Forelimb muscle (tissue), 1 donor: ENCODE data around the gene VAMP2. TPM values are rescaled to one million over a fixed set of nuclear protein-coding genes. Genes with fewer than 3 reads are reported as not detected.
A peak's percentile ranks its signal among the peaks of the same experiment; 100 is the strongest.

Experiments used
- DNase-seq: peaks from one replicate; pipeline ENCODE4 v3.0.0-alpha.2; 2013; ENCODE audit warnings: low read depth
- polyA plus RNA-seq: library from polyadenylated mRNA; unstranded; fragments of 120-200 nt; gene quantifications from one replicate; pipeline ENCODE4 v1.2.1, GENCODE V29; 2013; ENCODE audit not compliant: insufficient read length

The VAMP2 gene
- polyA plus RNA-seq, 1 donor = 61.9 TPM

GRCh38 chr17:8143581-8144400 lies 19.0 kb downstream of the VAMP2 start:
- DNase-seq = no peak

- no peak for DNase-seq
These were observed 19.7 kb downstream of the VAMP2 start for GRCh38 chr17:8142887-8143580.

- no peak for DNase-seq
These were observed 20.4 kb downstream of the VAMP2 start for GRCh38 chr17:8142158-8142886.

GRCh38 chr17:8141741-8142140 lies 21.0 kb downstream of the VAMP2 start:
- DNase-seq = no peak

GRCh38 chr17:8141045-8141444 lies 21.7 kb downstream of the VAMP2 start:
- no peak for DNase-seq

GRCh38 chr17:8140065-8141029 lies 22.4 kb downstream of the VAMP2 start:
- no peak for DNase-seq

- peak; percentile 95 for DNase-seq
These were observed 23.9 kb downstream of the VAMP2 start for GRCh38 chr17:8138672-8139371.

GRCh38 chr17:8138374-8138671 lies 24.4 kb downstream of the VAMP2 start:
- DNase-seq = no peak

GRCh38 chr17:8137645-8138373 lies 24.9 kb downstream of the VAMP2 start:
- no peak for DNase-seq

- no peak for DNase-seq
These were observed 28.8 kb downstream of the VAMP2 start for GRCh38 chr17:8133941-8134340.

- DNase-seq = no peak
These were observed 29.3 kb downstream of the VAMP2 start for GRCh38 chr17:8133399-8133798.

- DNase-seq = no peak
These were observed 30.8 kb downstream of the VAMP2 start for GRCh38 chr17:8131844-8132441.

- no peak for DNase-seq
These were observed 34.5 kb downstream of the VAMP2 start for GRCh38 chr17:8128125-8128784.

GRCh38 chr17:8126491-8127066 lies 36.2 kb downstream of the VAMP2 start:
- no peak for DNase-seq

GRCh38 chr17:8125947-8126490 lies 36.7 kb downstream of the VAMP2 start:
- no peak for DNase-seq

GRCh38 chr17:8125154-8125946 lies 37.4 kb downstream of the VAMP2 start:
- no peak for DNase-seq

GRCh38 chr17:8124350-8125153 lies 38.2 kb downstream of the VAMP2 start:
- no peak for DNase-seq
